Right lobe of liver (tissue), 6 donors: Measurements from ENCODE around the gene GBP2. TPM values are rescaled to one million over a fixed set of nuclear protein-coding genes. Genes with fewer than 3 reads are reported as not detected.

Source experiments
- ATAC-seq, 4 donors: fragments of 200-7000 bp; cut with Tn5 transposase; one replicate each; pipeline ENCODE4 v1.9.1; 2020; ENCODE audit warnings: mild to moderate bottlenecking in 4 of 4, moderate library complexity in 4 of 4
- DNase-seq, 3 donors: peaks; one replicate each; pipeline ENCODE4 v3.0.0-alpha.2; 2020
- H3K27ac ChIP-seq, 3 donors: fragments of 200-600 bp; one replicate each; pipeline ENCODE4 v1.8.0; 2022
- H3K27me3 ChIP-seq, 2 donors: fragments of 200-600 bp; one replicate each; pipeline ENCODE4 v1.8.0; 2022
- H3K36me3 ChIP-seq, 4 donors: fragments of 200-600 bp; sonication (generic) in 1 of 4; one replicate each; pipeline versions ENCODE4 v1.5.1 to v1.8.0; 2017 to 2022; ENCODE audit warnings: control low read depth in 1 of 4
- H3K4me1 ChIP-seq, 4 donors: fragments of 200-600 bp; sonication (generic) in 1 of 4; one replicate each; pipeline versions ENCODE4 v1.5.1 to v1.8.0; 2017 to 2022; ENCODE audit warnings: control low read depth in 1 of 4
- H3K4me3 ChIP-seq, 3 donors: fragments of 200-600 bp; one replicate each; pipeline ENCODE4 v1.8.0; 2022
- H3K9me3 ChIP-seq, 4 donors: fragments of 200-600 bp; sonication (generic) in 1 of 4; one replicate each; pipeline versions ENCODE4 v1.5.1 to v1.8.0; 2017 to 2022; ENCODE audit warnings: control low read depth in 1 of 4
- CTCF ChIP-seq, 4 donors: fragments of 200-600 bp in 3 of 4; fragments of 450-650 bp in 1 of 4; IDR thresholded peaks; one replicate each; pipeline versions ENCODE4 v1.5.1 to v1.8.0; 2016 to 2022; ENCODE audit warnings: antibody characterized with exemption in 4 of 4, mild to moderate bottlenecking in 2 of 4
- POLR2A ChIP-seq: fragments of 450-650 bp; IDR thresholded peaks from one replicate; pipeline ENCODE4 v1.6.1; 2017; ENCODE audit warnings: antibody characterized with exemption, mild to moderate bottlenecking
- WGBS: methylation state at CpG from one replicate; pipeline ENCODE4 v1.1.6; 2018; ENCODE audit warnings: low coverage, low lambda C conversion rate; ENCODE audit not compliant: insufficient coverage; ENCODE audit errors: missing lambda C conversion rate; 5-methylcytosine and 5-hydroxymethylcytosine counted together
- intact Hi-C, 2 donors: fragments of 100-400 bp; cut with DNase I; formaldehyde crosslinking; loops; one replicate each; pipeline versions ENCODE4 v1.11.2 to v1.14.1; 2022
- total RNA-seq, 6 experiments: library from RNA; depleted of rRNA in 2 of 6; stranded (reverse); fragments of >200 nt in 2 of 6; fragmentation: NEBNext Ultra II Directional in 3 of 6; extraction: Animal tissue kit (Norgen Biotek cat#: 25700) in 3 of 6; gene quantifications; one replicate each; pipeline versions ENCODE4 v1.1.0 to v1.2.4, GENCODE V29; 2016 to 2023
- donor health status: DM: no; HTN: yes; CAD: no.
- donor health status: DM: no; HTN: no; CAD: no.
- donor health status: DM: no; HTN: no; CAD: no.
- donor health status: DM: no; HTN: yes; CAD: no.
- donor health status: DM: no; HTN: yes; CAD: no.

The GBP2 gene
- total RNA-seq, 6 experiments from 2014 or later: 7.8 to 64.5 (median 26.8) TPM

GRCh38 chr1:89089962-89090361 is 36.0 kb downstream of the GBP2 start:
- TF ChIP-seq CTCF (IDR thresholded peaks at IDR 0.05): no peak
- no peak for TF ChIP-seq POLR2A
- no peak for ATAC-seq
- H3K27ac ChIP-seq: no peak overlapping the region
- no peaks in the 10 kb centered on the region for H3K9me3 ChIP-seq
- DNase-seq: no peak
- H3K4me3 ChIP-seq: no peak overlapping the region
- no peaks in the 10 kb centered on the region for H3K36me3 ChIP-seq
- intact Hi-C loops: loop anchor here in 1 of 2 donors (10.0 kb wide), 1 partner anchor 265 kb away; no protein-coding TSS in a partner anchor
- WGBS: 57% methylated on average over 1 of the region's 1 CpG
- H3K27me3 ChIP-seq: no peaks in the 10 kb centered on the region
- no peaks in the 10 kb centered on the region for H3K4me1 ChIP-seq

GRCh38 chr1:89088572-89088971 is 37.3 kb downstream of the GBP2 start:
- no peaks in the 10 kb centered on the region for H3K36me3 ChIP-seq

GRCh38 chr1:89087241-89087640 is 38.7 kb downstream of the GBP2 start:
- TF ChIP-seq CTCF (IDR thresholded peaks at IDR 0.05): no peak
- no peak for TF ChIP-seq POLR2A
- H3K36me3 ChIP-seq: no peaks in the 10 kb centered on the region
- DNase-seq: no peak
- no peak for ATAC-seq
- no peak overlapping the region for H3K4me3 ChIP-seq
- no peak overlapping the region for H3K27ac ChIP-seq
- H3K9me3 ChIP-seq: no peaks in the 10 kb centered on the region
- no peaks in the 10 kb centered on the region for H3K4me1 ChIP-seq
- no peaks in the 10 kb centered on the region for H3K27me3 ChIP-seq
- intact Hi-C loops: loop anchor here in 1 of 2 donors (10.0 kb wide), 1 partner anchor 268 kb away; no protein-coding TSS in a partner anchor
- 84% methylated on average over 8 of the region's 8 CpGs for WGBS

More at GRCh38 chr1:89088572-89088971, 37.3 kb downstream of the GBP2 start:
- Histone ChIP-seq H3K4me1 (no peaks in the 10 kb centered on the region), H3K27me3 (no peaks in the 10 kb centered on the region), H3K9me3 (no peaks in the 10 kb centered on the region), H3K4me3 (no peak overlapping the region), H3K27ac (no peak overlapping the region)
- intact Hi-C loops: loop anchor here in 1 of 2 donors (10.0 kb wide), 1 partner anchor 266 kb away; no protein-coding TSS in a partner anchor
- no peak for DNase-seq
- ATAC-seq: no peak
- whole genome bisulfite sequencing: 71% methylated on average over 7 of the region's 10 CpGs
- TF ChIP-seq CTCF (IDR thresholded peaks at IDR 0.05): no peak
- TF ChIP-seq POLR2A: no peak

GRCh38 chr1:89085781-89086180 is 40.1 kb downstream of the GBP2 start:
- H3K9me3 ChIP-seq: no peaks in the 10 kb centered on the region
- H3K4me3 ChIP-seq: no peak overlapping the region
- TF ChIP-seq POLR2A: no peak
- TF ChIP-seq CTCF (IDR thresholded peaks at IDR 0.05): peak in 3 of 4 donors; percentile 58 to 88 (median 75)
- ATAC-seq (peak in 3 of 4 donors; percentile 82 to 97 (median 96)), DNase-seq (peak in 1 of 3 donors; percentile 54)
- H3K27me3 ChIP-seq: no peaks in the 10 kb centered on the region
- H3K27ac ChIP-seq: no peak overlapping the region
- intact Hi-C loops: loop anchor here in 1 of 2 donors (10.0 kb wide), 1 partner anchor 269 kb away; no protein-coding TSS in a partner anchor
- H3K36me3 ChIP-seq: no peaks in the 10 kb centered on the region
- H3K4me1 ChIP-seq: no peaks in the 10 kb centered on the region
